VCaP (cell line): Measurements from ENCODE around the gene CD180.
A peak's percentile ranks its signal among the peaks of the same experiment; 100 is the strongest.

Experiments used
- H3K27ac ChIP-seq: fragments of 450-650 bp; 2 replicates; pipeline ENCODE4 v1.5.1; 2017
- TF ChIP-seq, protein P1 (sequence below): fragments of 450-650 bp; conservative IDR thresholded peaks from 2 replicates; pipeline ENCODE4 v1.5.1; 2017; ENCODE audit warnings: mild to moderate bottlenecking, moderate library complexity

CD180 gene

DNA sequence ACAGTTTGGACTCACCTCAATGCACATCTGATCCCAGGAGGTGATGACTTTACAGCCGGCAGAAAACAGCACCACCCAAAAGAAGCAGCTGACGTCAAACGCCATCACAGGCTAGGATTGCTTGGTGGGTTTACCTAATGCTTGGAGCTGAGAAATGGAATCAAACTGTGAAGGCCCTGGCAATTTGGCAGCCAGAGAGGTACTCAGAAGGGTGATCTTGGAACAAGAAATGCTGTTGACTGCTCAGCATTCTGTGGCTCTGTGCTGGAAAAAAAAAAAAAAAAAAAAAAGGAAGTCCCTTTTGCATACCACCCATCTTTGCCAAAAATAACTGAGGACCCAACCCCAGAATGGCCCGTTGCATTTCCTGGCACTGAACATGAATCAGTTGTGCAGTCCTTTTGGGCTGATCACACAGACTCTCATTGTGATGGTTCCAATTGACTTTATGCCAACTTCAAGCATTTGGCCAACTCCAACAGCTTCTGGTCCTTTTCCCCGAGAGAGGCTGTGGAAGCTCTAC lies at the start of gene CD180:
Gene CD180, minus strand, starts transcription at position 263 of the 523 bp plus-strand sequence. Its CDS starts 158 bp downstream, at position 105.
- H3K27ac ChIP-seq, result no peak within 1 kb of the TSS
- TF ChIP-seq, protein P1, sequence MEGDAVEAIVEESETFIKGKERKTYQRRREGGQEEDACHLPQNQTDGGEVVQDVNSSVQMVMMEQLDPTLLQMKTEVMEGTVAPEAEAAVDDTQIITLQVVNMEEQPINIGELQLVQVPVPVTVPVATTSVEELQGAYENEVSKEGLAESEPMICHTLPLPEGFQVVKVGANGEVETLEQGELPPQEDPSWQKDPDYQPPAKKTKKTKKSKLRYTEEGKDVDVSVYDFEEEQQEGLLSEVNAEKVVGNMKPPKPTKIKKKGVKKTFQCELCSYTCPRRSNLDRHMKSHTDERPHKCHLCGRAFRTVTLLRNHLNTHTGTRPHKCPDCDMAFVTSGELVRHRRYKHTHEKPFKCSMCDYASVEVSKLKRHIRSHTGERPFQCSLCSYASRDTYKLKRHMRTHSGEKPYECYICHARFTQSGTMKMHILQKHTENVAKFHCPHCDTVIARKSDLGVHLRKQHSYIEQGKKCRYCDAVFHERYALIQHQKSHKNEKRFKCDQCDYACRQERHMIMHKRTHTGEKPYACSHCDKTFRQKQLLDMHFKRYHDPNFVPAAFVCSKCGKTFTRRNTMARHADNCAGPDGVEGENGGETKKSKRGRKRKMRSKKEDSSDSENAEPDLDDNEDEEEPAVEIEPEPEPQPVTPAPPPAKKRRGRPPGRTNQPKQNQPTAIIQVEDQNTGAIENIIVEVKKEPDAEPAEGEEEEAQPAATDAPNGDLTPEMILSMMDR, result no peak

DNA sequence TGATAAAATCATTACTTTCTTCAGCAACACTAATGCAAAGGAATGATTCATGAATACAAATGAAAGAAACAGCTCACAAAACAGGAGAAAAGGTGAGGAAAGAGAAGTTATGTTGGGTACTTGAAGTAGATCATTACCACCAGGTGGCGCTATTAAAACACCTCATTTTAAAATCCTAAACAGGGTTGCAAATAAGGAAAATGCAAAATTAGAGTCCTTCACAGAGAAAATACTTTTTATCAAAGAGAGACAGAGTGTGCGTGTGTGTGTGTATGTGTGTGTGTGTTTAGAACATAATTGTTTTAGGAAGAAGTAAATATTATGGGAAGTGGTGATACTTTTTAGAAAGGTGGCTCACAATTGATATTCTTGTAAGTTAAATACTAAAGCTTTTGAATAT lies 49.5 kb upstream of the CD180 start:
- peak overlapping the region; percentile 90 for H3K27ac ChIP-seq
- TF ChIP-seq, protein P1, result peak; percentile 83

DNA sequence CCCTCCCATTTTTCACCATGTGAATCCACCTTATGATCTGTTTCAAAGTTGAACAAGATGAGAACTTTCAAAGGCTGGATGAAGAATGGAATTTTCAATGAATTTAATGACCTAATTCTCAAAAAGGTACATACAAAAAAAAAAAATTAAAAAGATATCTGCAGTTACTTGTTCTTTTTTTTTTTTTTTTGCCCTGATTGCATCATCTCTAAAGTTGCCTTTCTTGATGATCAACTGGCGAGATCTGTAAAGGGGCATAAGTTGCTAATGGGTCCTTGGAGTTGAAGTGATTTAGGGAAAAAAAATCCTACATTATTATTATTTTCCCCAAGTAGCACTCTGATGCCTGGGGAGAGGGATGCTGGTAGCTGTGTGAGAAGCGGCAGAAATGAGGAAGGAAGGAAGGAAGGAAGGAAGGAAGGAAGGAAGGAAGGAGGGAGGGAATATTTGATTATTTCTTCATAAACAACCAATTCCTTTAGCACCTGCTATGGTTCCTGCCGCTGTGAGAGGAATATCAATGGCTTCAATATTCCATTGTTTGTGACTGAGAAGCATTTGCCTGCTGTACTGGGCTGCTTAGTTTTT lies 48.8 kb upstream of the CD180 start:
- H3K27ac ChIP-seq, result peak overlapping the region; percentile 90
- TF ChIP-seq, protein P1, result no peak

DNA sequence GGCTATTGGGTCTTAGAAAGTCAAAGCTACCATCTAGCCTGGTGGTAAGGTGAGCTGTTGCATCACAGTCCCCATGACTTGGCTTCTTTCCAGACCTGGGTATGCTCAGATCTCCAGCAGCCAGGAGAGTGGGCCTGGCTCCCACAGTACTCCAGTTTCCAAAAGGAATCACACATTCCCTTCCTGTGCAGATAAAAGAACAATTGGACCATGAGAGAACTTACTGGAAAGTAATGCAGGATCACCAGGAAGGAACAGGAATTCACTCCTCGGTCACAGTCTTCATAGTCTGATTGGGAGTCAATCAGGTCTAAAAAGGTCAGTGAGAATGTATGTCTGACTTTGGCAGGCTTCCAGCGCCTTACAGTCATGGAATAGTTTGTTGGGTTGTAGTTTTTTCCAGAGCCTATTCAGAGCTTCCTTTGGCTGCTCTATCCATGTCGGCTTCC lies 47.8 kb upstream of the CD180 start:
- peak overlapping the region; percentile 90; the same call in 1 of the 2 replicates for H3K27ac ChIP-seq
- TF ChIP-seq, protein P1, result no peak

DNA sequence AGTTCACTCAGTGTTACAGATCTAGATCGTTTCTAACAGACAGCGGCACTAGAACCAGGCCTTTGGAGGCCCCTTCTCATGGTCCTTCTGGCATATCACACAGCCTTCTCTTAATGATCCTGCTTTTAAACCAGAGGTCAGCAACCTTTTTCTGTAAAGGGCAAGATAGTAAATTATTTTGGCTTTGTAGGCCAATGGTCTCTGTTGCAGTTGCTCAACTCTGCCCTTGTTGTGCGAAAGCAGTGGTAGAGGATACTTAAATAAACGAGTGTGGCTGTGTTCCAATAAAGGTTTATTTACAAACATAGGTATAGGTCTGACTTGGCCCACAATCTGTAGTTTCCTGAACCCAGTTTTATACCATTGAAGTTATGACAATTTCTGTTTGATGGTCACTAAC lies 47.3 kb upstream of the CD180 start:
- TF ChIP-seq, protein P1, result no peak
- no peak overlapping the region; the same call in 1 of the 2 replicates for H3K27ac ChIP-seq

DNA sequence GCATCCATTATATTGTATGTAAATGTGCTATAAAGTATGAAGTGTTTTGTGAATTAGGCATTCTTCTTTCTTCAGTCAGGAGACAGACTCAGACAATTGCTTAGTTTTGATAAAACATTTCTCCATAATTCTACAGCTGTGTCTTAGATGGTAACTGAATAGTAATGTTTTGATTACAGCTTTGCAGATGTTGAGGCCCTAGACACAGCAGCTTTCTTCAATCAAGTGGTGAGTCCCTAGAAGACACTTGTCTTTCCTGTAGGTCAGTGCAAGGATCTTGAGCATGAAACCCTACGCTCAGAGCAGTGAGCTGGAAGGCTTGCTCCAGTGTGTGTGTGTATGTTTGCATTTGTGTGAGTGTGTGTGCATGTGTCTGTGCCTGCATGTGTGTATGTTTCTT lies 46.8 kb upstream of the CD180 start:
- TF ChIP-seq, protein P1, result no peak

DNA sequence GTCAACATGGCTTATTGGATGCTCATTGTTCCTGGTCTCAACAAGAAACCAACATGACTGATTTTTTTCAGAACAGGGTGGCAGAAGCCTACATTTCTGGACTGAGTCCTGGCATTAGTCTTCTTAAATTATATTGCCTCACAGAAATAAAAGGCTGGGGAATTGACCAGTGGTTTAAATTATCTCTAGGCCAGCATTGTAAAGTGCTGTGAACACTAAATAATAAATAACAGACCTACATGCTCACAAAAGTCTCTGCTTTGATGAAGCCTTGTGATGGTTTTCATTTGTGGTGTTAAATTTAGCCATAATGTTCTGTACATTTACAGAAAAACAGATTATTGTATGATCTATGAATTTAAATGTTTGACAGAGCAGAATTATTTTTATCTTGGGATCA lies 44.7 kb upstream of the CD180 start:
- TF ChIP-seq, protein P1, result no peak
- no peak overlapping the region for H3K27ac ChIP-seq

More for the DNA sequence above, 46.8 kb upstream of the CD180 start:
- no peak overlapping the region for H3K27ac ChIP-seq
